Amniotic stem cell (primary cell): ENCODE data around the gene NDUFB10.
"Not testable (repeated sequence)": the region's sequence is repeated elsewhere in the genome, so short reads cannot be mapped to it uniquely, and the experiment has no call there.

Experiments
- DNase-seq: peaks from one replicate; lab custom pipeline; 2025; lab: John Stamatoyannopoulos, UW

NDUFB10 gene

DNA sequence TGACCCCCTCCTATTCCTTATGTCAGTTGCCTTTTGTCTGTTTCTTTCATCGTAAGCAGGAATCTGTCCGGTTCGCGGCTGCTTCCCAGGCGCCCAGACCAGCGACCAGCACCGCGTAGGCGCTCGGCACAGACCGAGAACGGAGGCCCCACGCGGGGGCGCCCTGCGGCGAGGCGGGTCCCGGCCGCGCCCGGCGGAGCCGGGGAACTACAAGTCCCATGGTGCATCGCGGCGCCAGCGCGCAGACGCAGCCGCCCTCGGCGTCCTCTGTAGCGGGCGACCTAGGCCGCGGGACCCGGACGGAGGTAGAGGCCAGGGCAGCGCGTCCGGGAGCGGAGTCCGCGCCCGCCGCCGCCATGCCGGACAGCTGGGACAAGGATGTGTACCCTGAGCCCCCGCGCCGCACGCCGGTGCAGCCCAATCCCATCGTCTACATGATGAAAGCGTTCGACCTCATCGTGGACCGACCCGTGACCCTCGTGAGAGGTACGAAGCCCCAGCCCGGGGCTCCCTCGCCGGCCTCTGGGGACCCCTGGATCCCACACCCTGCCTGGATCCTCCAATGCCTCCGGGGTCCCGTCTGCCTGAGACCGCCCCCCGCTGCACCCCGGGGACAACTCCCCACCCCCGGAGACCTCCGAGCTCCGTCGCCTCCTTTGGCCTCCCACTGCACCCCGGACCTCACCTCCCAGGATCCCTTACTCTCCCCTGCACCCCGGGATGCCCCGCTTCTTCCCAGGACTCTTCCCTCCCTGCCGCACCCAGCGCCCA lies at the start of gene NDUFB10:
NDUFB10 (plus strand) TSS at position 270 of the 771 bp plus-strand sequence; CDS start at position 357, 87 bp downstream.
- DNase-seq = peak; percentile 52

DNA sequence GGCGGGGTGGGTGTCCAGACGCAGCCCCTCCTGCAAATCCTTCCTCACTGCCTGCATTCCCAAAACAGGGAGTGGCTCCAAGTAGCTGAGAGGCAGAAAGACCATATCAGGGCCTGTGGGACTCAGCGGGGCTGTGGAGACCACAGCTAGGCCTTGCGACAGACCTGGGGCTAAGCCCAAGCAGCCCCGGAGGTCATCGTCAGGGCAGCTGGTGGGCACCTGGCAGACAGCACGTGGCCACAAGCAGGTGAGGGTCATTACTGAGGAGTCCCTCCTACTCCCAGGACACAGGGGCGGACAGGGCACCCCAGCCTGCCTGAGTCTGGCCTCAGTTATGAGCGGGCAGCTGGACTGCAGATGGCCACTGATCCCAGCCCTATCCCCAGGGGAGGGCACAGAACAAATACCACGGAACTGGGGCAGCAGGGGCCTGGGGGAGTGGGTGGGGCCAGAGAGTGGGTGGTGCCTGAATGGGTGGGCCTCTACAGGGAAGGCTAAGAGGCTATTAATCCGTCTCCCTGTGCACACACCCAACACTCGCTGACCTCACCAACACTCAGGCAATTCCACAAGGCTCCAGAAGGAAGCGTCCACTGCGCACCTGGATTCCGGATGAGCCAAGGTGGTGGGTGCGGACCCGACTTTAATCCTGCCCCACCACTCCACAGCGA lies 49.6 kb upstream of the NDUFB10 start:
- DNase-seq = no peak

DNA sequence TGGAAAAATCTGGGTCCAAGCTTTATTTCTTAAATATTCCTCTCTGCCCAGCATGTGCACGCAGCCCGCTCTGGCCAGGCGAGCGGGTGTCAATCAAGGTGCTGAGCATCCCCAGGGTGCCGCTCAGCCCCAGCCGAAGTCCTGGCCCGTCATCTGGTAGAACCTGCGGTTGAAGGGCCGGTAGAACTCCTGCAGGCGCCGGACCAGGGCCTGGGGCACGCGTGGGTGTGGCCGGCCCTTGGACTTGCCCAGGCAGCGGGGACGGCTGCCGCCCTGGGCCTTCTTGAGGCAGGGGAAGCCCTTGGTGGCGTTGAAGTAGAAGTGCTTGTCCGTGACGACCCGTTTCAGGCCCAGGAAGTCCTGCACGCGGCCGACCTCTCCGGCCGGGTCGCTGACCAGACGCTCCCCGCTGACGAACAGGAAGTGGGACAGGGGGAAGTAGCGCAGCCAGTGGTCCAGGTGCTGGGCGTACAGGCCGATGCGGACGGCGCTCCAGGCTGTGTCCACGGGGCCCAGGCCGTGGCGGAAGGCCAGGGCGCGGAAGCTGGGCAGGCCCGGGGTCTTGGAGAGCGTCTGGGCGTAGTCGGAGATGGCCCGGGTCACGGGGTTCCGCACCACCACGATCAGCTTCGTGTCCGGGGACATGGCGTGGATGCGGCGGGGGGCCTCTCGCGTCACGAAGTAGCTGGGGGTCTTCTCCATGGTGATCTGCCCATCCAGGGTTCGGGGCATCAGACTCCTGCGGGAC lies 47.7 kb upstream of the NDUFB10 start:
- no peak for DNase-seq

DNA sequence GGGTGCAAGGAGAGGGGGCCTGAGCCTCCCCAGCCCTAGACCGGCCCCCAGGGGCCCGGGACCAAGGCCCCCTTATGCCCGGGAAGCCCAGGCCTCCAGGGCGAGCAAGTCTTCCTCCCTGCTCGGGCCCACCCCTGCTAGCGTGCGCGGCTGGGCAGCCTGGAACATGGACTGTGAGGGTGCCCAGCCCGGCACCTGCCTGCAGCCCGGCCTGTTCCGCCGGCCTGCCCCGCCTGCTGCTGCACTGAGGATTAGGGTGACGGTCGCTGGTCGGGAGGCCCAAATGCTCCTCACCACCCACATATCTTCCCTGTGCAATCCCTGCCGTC lies 47.2 kb upstream of the NDUFB10 start:
- DNase-seq = no peak

DNA sequence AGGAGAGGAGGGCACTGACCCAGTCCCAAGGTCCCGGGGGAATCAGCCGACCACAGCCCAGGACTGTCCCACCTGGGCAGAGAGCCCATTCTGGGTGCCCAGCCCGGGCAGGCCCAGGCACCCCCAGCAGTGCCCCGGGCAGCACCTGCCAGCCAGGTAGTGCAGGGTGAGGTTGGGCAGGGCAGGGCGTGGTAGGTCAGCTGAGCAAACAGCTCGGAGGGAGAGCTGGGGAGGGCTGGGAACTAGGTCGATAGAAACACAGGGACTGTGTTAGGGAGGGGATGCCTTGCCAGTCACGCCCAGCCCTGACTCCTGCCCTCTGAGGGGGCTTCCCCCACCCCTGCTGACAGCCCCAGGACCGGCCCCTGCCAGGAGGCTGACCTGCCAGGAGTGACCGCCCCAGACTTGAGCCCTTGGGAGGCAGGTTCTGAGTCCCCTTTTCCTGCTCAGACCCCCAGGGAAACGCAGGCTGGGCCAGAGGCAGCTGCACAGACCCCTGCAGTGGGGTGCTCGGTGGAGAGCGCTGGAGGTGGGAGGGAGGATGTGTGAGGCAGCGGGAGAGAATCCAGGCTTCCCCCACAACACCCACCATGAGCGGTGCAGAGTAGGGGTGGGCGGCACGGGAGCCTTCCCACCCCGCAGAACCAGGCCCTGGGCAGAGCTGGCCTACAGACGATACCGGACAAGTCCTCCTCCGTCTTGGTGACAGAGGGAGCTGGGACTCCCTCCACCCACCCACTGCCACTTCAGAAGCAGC lies 45.8 kb upstream of the NDUFB10 start:
- no peak for DNase-seq

DNA sequence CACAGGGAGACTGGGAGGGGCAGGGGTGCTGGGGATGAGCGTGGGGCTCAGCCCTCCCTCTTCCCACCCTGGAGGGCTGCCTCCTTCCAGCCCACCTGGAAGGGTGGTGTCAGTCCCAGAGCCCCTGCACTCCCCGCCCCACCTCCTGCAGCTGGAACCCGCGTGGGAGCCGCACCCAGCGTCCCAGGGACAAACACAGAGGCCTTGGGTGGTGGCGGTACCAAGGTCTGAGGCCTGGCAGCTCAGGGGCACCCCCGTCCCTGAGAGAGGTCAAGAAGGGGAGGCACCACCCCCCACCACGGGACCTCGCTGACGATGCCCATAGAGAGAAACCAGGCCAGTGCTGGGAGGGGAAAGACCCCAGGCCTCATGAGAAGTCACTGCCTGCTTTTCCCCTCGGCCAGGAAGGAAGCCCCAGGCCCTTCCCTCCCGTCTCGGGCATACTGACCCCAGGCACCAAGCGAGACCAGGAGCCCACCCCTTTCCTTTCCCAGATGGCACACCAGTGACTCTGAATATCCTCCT lies 45.2 kb upstream of the NDUFB10 start:
- DNase-seq = no peak

DNA sequence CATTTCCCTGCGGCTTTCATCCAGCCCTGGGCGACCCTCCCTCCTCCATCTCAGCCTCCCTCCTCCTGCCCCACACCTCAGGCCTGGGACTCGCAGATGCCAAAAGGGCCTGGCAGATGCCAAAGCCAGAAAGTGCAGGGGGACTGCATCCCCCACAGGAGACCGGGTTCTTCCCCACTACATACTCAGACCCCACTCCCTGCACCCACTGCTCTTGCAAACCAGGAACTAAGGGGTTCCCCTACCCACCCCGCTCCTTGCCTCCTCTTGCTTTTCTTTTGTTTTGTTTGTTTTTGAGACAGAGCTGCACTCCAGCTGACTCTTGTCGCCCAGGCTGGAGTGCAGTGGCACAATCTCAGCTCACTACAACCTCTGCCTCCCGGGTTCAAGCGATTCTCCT lies 44.4 kb upstream of the NDUFB10 start:
- no peak for DNase-seq

DNA sequence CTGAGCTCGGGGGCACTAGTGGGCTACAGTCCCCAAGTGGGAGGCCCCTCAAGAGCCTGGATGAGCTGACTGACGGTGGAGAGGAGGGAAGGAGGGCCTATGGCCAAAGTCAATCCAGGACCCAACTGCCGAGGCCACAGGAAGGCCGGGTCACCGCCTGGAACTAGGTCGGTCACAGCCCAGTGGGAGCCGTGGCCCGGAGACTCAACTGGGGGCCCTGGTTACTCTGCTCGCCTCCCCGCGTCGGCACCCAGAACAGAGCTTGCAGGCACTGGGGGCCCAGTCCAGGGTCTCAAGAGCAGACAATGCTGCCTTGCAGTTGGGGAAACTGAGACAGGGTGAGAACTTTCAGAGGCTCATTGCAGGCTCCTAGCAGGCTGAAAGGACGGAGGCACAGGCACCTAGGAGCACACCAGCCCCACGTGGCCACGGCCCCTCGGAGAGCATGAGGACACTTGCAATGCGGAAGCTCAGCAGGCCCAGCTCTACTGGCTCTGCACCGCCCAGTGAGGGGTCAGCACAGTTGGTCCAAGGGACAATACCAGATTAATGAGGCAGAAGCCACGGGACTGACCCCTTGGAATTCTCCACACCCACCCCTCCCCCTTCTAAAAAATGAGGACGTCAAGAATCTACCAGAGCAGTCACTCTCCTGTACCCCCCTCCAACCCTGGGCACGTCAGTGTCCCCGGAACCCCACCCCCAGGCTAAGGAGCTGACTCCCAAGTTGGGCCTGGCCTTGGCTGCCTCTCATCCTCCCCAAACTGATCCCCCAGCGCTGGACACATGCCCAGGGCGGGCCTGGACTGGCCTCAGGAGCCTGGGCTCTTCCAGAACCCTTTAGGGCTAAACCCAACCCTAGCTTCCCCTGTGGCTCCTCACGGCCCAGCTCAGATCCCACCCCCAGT lies 43.4 kb upstream of the NDUFB10 start:
- no peak for DNase-seq

DNA sequence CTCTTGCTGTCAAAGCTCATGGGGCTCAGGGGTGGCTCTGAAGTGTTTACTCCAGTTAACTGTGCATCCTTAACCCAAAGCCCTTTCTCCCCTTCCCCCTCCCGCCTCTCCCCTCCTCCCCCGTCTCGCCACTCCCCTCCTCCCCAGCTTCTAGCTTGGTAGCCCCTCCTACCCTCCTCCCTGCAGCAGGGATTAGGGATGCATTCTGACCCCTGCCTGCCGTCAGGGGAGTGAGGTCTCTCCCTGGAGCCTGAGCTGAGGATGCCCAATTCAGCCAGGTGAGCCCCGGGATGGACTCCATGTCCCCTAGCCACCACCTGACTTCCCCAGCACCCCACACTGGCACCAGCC lies 42.7 kb upstream of the NDUFB10 start:
- no peak for DNase-seq

DNA sequence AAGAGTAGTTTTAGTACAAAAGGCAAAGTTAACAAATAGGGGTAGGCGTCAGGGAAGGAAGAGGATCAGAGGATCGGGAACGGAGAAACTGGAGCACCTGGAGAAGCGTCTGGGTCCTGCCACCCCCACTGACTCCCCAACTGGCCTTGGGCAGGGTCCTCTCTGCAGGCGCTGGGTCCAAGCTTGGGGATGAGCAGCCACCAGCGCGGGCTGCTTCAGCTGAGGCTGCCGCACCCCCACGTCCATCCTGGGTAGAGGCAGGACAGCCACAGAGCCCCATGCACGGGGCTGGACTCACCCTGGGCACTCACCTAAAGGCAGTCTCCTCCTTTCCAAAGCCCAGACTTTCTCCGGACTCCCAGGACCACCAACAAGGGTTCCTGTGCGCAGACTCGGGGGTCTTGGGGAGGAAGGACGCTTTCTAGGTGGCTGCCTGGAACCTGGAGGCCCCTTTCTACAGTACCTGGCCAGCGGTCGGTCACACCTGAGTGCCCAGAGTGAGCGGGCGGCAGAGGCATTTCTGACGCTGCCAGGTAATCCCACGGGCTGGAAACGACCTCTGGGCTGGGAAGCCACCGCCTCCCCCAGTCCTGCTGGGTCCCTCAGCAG lies 42.2 kb upstream of the NDUFB10 start:
- no peak for DNase-seq

DNA sequence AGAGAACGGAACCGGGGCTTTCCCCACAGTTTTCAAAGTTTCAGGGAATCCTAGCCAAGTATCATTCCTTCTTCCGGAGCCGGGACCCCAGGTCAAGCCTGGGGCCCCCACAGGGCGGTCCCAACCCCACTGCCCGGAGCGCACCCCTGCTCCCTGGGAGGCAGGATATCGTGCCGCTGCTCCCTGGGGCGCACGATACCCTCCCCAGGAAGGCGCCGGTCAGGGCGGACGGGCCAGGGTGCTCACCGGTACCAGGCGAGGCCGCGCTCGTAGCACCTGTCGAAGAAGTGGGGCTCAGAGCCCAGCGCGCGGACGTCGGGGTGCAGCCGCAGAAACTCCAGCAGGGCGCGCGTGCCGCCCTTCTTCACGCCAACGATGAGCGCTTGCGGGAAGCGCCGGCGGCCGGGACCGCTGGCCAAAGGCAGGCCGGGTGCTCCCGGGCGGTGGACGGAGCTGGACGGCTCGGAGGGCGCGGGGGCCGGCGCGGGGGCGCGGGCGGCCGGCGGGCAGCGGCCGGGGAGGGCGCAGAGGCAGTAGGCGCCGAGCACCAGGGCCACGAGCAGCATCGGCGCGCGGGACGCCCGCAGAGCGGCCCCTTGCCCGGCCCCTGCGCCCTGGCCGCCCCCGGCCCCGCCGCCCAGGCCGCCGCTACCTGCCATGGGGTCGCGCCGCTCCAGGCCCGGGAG lies 41.5 kb upstream of the NDUFB10 start:
- DNase-seq = no peak

DNA sequence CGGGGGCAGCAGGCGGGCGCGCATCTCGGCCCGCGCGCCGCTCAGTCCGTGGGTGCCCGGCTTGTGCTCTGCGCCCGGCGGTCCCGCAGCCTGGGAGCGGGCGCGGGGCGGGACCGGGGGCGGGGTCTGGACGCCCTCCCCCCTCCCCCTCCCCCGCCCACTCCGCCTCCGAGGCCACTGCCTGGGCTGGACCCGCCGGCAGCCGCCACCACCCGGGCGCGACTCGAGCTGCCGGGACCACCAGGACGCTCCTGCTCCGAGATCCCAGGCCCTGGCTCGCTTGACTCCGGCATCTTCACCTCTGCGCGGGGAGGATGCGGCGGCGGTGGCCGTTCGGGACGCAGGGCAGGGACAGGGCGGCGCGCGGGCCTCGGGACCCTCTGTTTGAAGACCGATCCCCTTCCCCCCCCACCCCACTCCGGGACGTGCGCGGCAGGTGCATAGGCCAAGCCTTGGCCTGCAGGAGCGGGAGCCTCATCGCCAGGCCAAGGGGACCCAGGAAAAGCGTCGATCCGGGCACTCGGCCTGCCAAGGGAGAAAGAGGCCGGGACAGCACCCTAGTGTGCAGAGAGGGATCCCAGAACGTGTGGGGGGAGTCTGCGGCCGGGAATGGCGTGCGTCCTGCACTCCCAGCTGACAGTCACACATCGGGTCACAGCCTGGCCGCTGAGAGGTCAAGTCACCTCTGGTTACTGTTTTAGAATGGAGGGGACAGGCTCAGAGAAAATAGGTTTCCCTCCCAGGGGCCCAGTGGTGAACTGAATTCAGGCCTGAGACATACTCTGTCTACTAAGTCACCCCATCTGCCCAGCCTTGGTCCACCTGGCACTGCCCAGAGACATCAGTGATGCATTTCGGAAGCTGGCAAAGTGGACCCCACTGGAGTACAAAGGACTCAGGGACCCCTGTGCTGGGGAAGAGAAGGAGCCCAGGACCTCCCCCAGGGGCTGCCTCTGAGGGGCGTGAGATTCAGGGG lies 40.7 kb upstream of the NDUFB10 start, which contains the start of gene HS3ST6:
HS3ST6 (minus strand) TSS at position 65 of the 976 bp plus-strand sequence. CDS start 92 bp downstream, outside the sequence.
- DNase-seq = no peak

DNA sequence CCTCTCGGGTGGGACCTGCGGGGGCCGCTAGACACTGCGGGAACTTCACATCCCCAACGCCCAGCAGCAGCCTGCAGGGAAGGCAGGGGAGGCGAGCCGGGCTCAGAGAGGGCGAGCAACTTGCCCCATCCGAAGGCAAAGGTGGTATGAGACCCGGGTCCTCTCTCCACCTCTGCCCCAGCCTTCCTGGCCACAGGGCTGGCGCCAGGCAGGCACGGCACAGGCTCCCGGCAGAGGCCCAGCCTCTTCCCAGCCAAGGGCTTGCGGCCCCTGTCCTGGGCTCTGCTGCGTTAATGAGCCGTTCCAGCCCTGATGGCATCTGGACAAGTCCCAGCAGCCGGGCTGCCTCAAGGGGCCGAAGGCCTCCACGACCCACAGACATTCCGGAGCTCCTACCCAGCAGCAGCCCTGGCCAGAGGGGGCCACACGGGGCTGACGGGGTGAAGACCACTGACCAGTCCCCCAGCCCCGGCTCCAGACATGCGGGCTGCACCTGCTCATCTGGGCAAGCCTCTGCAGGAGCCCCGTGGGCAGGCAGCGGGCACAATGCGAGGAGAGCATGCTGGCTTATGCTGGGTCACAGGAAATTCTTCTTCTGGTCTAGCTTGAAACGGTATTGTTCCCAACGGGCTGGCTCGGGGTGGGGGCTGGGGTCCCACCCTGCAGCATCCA lies 39.9 kb upstream of the NDUFB10 start:
- DNase-seq = no peak

DNA sequence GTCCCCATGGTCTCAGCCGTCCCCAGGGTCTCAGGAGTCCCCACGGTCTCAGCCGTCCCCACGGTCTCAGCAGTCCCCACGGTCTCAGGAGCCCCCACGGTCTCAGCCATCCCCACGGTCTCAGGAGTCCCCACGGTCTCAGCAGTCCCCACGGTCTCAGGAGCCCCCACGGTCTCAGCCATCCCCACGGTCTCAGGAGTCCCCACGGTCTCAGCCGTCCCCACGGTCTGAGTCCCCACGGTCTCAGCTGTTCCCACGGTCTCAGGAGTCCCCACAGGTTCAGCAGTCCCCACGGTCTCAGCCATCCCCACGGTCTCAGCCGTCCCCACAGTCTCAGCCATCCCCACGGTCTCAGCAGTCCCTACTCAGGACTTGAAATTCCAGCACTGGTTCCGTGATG lies 39.2 kb upstream of the NDUFB10 start:
- not testable (repeated sequence) for DNase-seq

DNA sequence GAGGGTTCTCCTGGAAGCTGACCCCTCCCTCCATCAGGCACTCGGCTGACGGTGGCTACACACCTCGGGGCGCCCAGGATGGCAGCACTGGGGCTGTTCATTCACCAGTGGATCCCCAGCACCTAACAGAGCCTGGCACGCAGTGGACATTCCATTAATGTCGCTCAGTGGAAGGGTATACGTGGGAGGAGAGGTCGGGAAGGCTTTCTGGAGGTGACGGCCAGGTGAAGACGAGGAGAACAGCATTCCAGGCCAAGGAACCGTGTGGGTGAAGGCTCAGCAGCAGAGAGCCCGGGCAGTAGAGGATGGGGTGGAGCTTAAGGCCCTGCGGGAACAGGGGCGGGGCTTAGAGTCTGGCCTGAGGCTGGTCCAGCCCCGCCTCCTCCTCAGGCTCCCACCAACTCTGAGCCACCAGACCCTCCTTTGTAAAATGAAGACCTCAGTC lies 38.6 kb upstream of the NDUFB10 start:
- no peak for DNase-seq

DNA sequence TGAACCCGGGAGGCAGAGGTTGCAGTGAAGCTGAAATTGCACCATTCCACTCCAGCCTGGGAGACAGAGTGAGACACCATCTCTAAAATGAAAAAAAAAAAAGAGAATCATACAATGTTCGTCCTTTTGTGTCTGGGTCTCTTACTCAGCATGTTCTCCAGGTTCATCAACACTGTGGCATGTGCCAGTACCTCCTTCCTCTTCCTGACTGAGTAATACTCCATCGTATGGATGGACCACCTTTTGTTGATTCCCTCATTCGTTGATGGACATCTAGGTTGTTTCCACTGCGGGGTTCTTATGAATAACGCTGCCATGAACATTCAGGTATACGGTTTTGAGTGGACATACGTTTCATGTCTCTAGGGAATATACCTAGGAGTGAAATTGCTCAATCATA lies 37.0 kb upstream of the NDUFB10 start:
- DNase-seq = no peak

DNA sequence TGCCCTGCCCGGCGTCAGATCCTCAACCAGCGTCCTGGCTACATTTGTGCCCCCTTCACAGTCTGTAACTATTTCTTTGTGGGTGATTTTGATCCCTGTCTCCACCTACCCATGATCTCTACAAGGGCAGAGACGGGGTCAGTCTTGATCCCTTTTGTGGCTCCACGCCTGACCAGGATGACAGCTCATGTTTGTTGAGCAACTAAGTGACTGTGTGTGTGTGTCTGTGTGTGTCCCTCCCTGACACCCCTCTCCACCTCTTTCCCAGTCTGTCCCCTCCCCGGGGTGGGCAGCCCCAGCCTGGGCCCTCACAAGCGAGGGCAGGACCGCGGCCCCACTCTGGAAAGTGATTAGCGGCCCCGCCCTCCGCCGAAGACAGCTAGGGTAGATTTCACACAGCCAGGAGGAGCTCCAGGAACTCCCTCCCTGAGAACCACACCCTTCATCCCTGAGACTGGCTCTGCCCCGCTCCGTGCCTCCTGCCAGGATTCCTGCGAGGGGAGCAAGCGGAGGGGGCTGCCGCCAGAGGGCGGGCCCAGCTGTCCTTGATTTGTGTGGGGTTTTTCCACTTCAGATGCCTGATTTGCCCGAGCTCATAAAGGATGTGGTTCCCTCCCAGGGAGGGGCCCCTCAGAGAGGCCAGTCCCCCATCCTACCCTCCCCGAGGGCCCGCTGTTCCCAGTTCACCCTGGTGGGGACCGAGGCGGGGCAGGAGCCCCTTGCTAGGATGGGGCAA lies 35.9 kb upstream of the NDUFB10 start:
- no peak for DNase-seq
